ENCODE data around the gene AOPEP.

AOPEP gene

GRCh38 chr9:95023217-95024003 is 296.9 kb downstream of the AOPEP start:
- H3K4me3 ChIP-seq (ENCODE audit: low read depth in 1 of 2, low read length in 2 of 2), result no peak overlapping the region
- H3K36me3 ChIP-seq (ENCODE audit: control insufficient read depth in 1 of 2, insufficient read depth in 2 of 2, low read length in 2 of 2), result peaks cover 3 to 30% of the 10 kb centered on the region in 2 donors
- H3K9me3 ChIP-seq (ENCODE audit: control insufficient read depth in 1 of 2, low read length in 2 of 2), result no peaks in the 10 kb centered on the region
- H3K27ac ChIP-seq (ENCODE audit: low read depth, low read length), result peak overlapping the region; percentile 57
- H3K27me3 ChIP-seq (ENCODE audit: control insufficient read depth in 1 of 2, insufficient read depth in 2 of 2, low read length in 2 of 2), result no peaks in the 10 kb centered on the region
- H3K4me1 ChIP-seq (ENCODE audit: control insufficient read depth in 1 of 2, insufficient read depth in 2 of 2, low read length in 2 of 2), result peaks cover 30 to 61% of the 10 kb centered on the region in 2 donors
- H3K9ac ChIP-seq (ENCODE audit: low read depth in 1 of 2, low read length in 2 of 2), result peak overlapping the region in 1 of 2 donors; percentile 17

- Histone ChIP-seq H3K27ac (ENCODE audit: low read depth, low read length) (peak overlapping the region; percentile 7), H3K27me3 (ENCODE audit: control insufficient read depth in 1 of 2, insufficient read depth in 2 of 2, low read length in 2 of 2) (no peaks in the 10 kb centered on the region), H3K36me3 (ENCODE audit: control insufficient read depth in 1 of 2, insufficient read depth in 2 of 2, low read length in 2 of 2) (peaks cover 3 to 25% of the 10 kb centered on the region in 2 donors), H3K4me1 (ENCODE audit: control insufficient read depth in 1 of 2, insufficient read depth in 2 of 2, low read length in 2 of 2) (peaks cover 35 to 69% of the 10 kb centered on the region in 2 donors), H3K9ac (ENCODE audit: low read depth in 1 of 2, low read length in 2 of 2) (no peak overlapping the region), H3K4me3 (ENCODE audit: low read depth in 1 of 2, low read length in 2 of 2) (no peak overlapping the region), H3K9me3 (ENCODE audit: control insufficient read depth in 1 of 2, low read length in 2 of 2) (no peaks in the 10 kb centered on the region)
These were observed 297.7 kb downstream of the AOPEP start for GRCh38 chr9:95024097-95024671.

GRCh38 chr9:95025213-95026147 is 299.0 kb downstream of the AOPEP start:
- Histone ChIP-seq H3K27ac (ENCODE audit: low read depth, low read length) (peak overlapping the region; percentile 80), H3K9me3 (ENCODE audit: control insufficient read depth in 1 of 2, low read length in 2 of 2) (no peaks in the 10 kb centered on the region), H3K9ac (ENCODE audit: low read depth in 1 of 2, low read length in 2 of 2) (peak overlapping the region in 1 of 2 donors; percentile 34), H3K36me3 (ENCODE audit: control insufficient read depth in 1 of 2, insufficient read depth in 2 of 2, low read length in 2 of 2) (peaks cover 0 to 15% of the 10 kb centered on the region in 2 donors), H3K27me3 (ENCODE audit: control insufficient read depth in 1 of 2, insufficient read depth in 2 of 2, low read length in 2 of 2) (no peaks in the 10 kb centered on the region), H3K4me3 (ENCODE audit: low read depth in 1 of 2, low read length in 2 of 2) (peak overlapping the region in 1 of 2 donors; percentile 31), H3K4me1 (ENCODE audit: control insufficient read depth in 1 of 2, insufficient read depth in 2 of 2, low read length in 2 of 2) (peaks cover 37 to 69% of the 10 kb centered on the region in 2 donors)

- peak overlapping the region in 1 of 2 donors; percentile 0 for H3K9ac ChIP-seq (ENCODE audit: low read depth in 1 of 2, low read length in 2 of 2)
- no peak overlapping the region for H3K27ac ChIP-seq (ENCODE audit: low read depth, low read length)
- H3K27me3 ChIP-seq (ENCODE audit: control insufficient read depth in 1 of 2, insufficient read depth in 2 of 2, low read length in 2 of 2), result no peaks in the 10 kb centered on the region
- H3K4me1 ChIP-seq (ENCODE audit: control insufficient read depth in 1 of 2, insufficient read depth in 2 of 2, low read length in 2 of 2), result peaks cover 36 to 74% of the 10 kb centered on the region in 2 donors
- H3K36me3 ChIP-seq (ENCODE audit: control insufficient read depth in 1 of 2, insufficient read depth in 2 of 2, low read length in 2 of 2), result peaks cover 0 to 9% of the 10 kb centered on the region in 2 donors
- no peak overlapping the region for H3K4me3 ChIP-seq (ENCODE audit: low read depth in 1 of 2, low read length in 2 of 2)
- no peaks in the 10 kb centered on the region for H3K9me3 ChIP-seq (ENCODE audit: control insufficient read depth in 1 of 2, low read length in 2 of 2)
These were observed 299.6 kb downstream of the AOPEP start for GRCh38 chr9:95026148-95026524.

- peaks cover 0 to 4% of the 10 kb centered on the region in 2 donors for H3K36me3 ChIP-seq (ENCODE audit: control insufficient read depth in 1 of 2, insufficient read depth in 2 of 2, low read length in 2 of 2)
- H3K27me3 ChIP-seq (ENCODE audit: control insufficient read depth in 1 of 2, insufficient read depth in 2 of 2, low read length in 2 of 2), result no peaks in the 10 kb centered on the region
- no peaks in the 10 kb centered on the region for H3K9me3 ChIP-seq (ENCODE audit: control insufficient read depth in 1 of 2, low read length in 2 of 2)
- H3K9ac ChIP-seq (ENCODE audit: low read depth in 1 of 2, low read length in 2 of 2), result no peak overlapping the region
- no peak overlapping the region for H3K4me3 ChIP-seq (ENCODE audit: low read depth in 1 of 2, low read length in 2 of 2)
- H3K4me1 ChIP-seq (ENCODE audit: control insufficient read depth in 1 of 2, insufficient read depth in 2 of 2, low read length in 2 of 2), result peaks cover 51 to 81% of the 10 kb centered on the region in 2 donors
- no peak overlapping the region for H3K27ac ChIP-seq (ENCODE audit: low read depth, low read length)
These were observed 301.7 kb downstream of the AOPEP start for GRCh38 chr9:95027914-95028852.

GRCh38 chr9:95028853-95029219 is 302.3 kb downstream of the AOPEP start:
- Histone ChIP-seq H3K9me3 (ENCODE audit: control insufficient read depth in 1 of 2, low read length in 2 of 2) (no peaks in the 10 kb centered on the region), H3K4me3 (ENCODE audit: low read depth in 1 of 2, low read length in 2 of 2) (no peak overlapping the region), H3K9ac (ENCODE audit: low read depth in 1 of 2, low read length in 2 of 2) (no peak overlapping the region), H3K36me3 (ENCODE audit: control insufficient read depth in 1 of 2, insufficient read depth in 2 of 2, low read length in 2 of 2) (peaks cover 0 to 4% of the 10 kb centered on the region in 2 donors), H3K4me1 (ENCODE audit: control insufficient read depth in 1 of 2, insufficient read depth in 2 of 2, low read length in 2 of 2) (peaks cover 51 to 76% of the 10 kb centered on the region in 2 donors), H3K27me3 (ENCODE audit: control insufficient read depth in 1 of 2, insufficient read depth in 2 of 2, low read length in 2 of 2) (no peaks in the 10 kb centered on the region), H3K27ac (ENCODE audit: low read depth, low read length) (no peak overlapping the region)

- H3K4me3 ChIP-seq (ENCODE audit: low read depth in 1 of 2, low read length in 2 of 2), result no peak overlapping the region
- H3K36me3 ChIP-seq (ENCODE audit: control insufficient read depth in 1 of 2, insufficient read depth in 2 of 2, low read length in 2 of 2), result peaks cover 0 to 4% of the 10 kb centered on the region in 2 donors
- no peaks in the 10 kb centered on the region for H3K9me3 ChIP-seq (ENCODE audit: control insufficient read depth in 1 of 2, low read length in 2 of 2)
- H3K27ac ChIP-seq (ENCODE audit: low read depth, low read length), result no peak overlapping the region
- H3K4me1 ChIP-seq (ENCODE audit: control insufficient read depth in 1 of 2, insufficient read depth in 2 of 2, low read length in 2 of 2), result peaks cover 49 to 71% of the 10 kb centered on the region in 2 donors
- H3K27me3 ChIP-seq (ENCODE audit: control insufficient read depth in 1 of 2, insufficient read depth in 2 of 2, low read length in 2 of 2), result no peaks in the 10 kb centered on the region
- H3K9ac ChIP-seq (ENCODE audit: low read depth in 1 of 2, low read length in 2 of 2), result no peak overlapping the region
These were observed 302.8 kb downstream of the AOPEP start for GRCh38 chr9:95029288-95029687.

GRCh38 chr9:95029720-95030119 is 303.2 kb downstream of the AOPEP start:
- Histone ChIP-seq H3K9ac (ENCODE audit: low read depth in 1 of 2, low read length in 2 of 2) (no peak overlapping the region), H3K4me1 (ENCODE audit: control insufficient read depth in 1 of 2, insufficient read depth in 2 of 2, low read length in 2 of 2) (peaks cover 45 to 67% of the 10 kb centered on the region in 2 donors), H3K36me3 (ENCODE audit: control insufficient read depth in 1 of 2, insufficient read depth in 2 of 2, low read length in 2 of 2) (peaks cover 0 to 4% of the 10 kb centered on the region in 2 donors), H3K4me3 (ENCODE audit: low read depth in 1 of 2, low read length in 2 of 2) (no peak overlapping the region), H3K9me3 (ENCODE audit: control insufficient read depth in 1 of 2, low read length in 2 of 2) (no peaks in the 10 kb centered on the region), H3K27me3 (ENCODE audit: control insufficient read depth in 1 of 2, insufficient read depth in 2 of 2, low read length in 2 of 2) (no peaks in the 10 kb centered on the region), H3K27ac (ENCODE audit: low read depth, low read length) (no peak overlapping the region)

GRCh38 chr9:95030344-95030743 is 303.8 kb downstream of the AOPEP start:
- Histone ChIP-seq H3K9ac (ENCODE audit: low read depth in 1 of 2, low read length in 2 of 2) (no peak overlapping the region), H3K36me3 (ENCODE audit: control insufficient read depth in 1 of 2, insufficient read depth in 2 of 2, low read length in 2 of 2) (peaks cover 0 to 4% of the 10 kb centered on the region in 2 donors), H3K27me3 (ENCODE audit: control insufficient read depth in 1 of 2, insufficient read depth in 2 of 2, low read length in 2 of 2) (no peaks in the 10 kb centered on the region), H3K4me1 (ENCODE audit: control insufficient read depth in 1 of 2, insufficient read depth in 2 of 2, low read length in 2 of 2) (peaks cover 40 to 62% of the 10 kb centered on the region in 2 donors), H3K9me3 (ENCODE audit: control insufficient read depth in 1 of 2, low read length in 2 of 2) (no peaks in the 10 kb centered on the region), H3K4me3 (ENCODE audit: low read depth in 1 of 2, low read length in 2 of 2) (no peak overlapping the region), H3K27ac (ENCODE audit: low read depth, low read length) (no peak overlapping the region)
